Thyroid gland (tissue), 4 donors: ENCODE measurements around the gene FAM78B. TPM values are rescaled to one million over a fixed set of nuclear protein-coding genes. Genes with fewer than 3 reads are reported as not detected.

ENCODE experiments used
- DNase-seq, 2 donors: peaks; one replicate each; pipeline ENCODE4 v3.0.0-alpha.2; 2019
- H3K27ac ChIP-seq, 3 donors: fragments of 200-600 bp; sonication (generic); 1 replicate in 2 of 3; 2 replicates in 1 of 3; pipeline ENCODE4 v1.5.1; 2016 to 2019; ENCODE audit warnings: mild to moderate bottlenecking in 1 of 3, moderate library complexity in 1 of 3
- H3K27me3 ChIP-seq: fragments of 200-600 bp; sonication (generic); one replicate; pipeline ENCODE4 v1.5.1; 2019
- H3K36me3 ChIP-seq, 2 donors: fragments of 200-600 bp; sonication (generic); one replicate each; pipeline ENCODE4 v1.5.1; 2016 to 2019
- H3K4me1 ChIP-seq, 2 donors: fragments of 200-600 bp; sonication (generic); one replicate each; pipeline ENCODE4 v1.5.1; 2017 to 2019
- H3K4me3 ChIP-seq, 3 donors: fragments of 200-600 bp; sonication (generic); replicated peaks in 1 of 3; 1 replicate in 2 of 3; 2 replicates in 1 of 3; pipeline ENCODE4 v1.5.1; 2016; ENCODE audit warnings: mild to moderate bottlenecking in 1 of 3
- H3K9me3 ChIP-seq: fragments of 200-600 bp; sonication (generic); one replicate; pipeline ENCODE4 v1.5.1; 2017
- CTCF ChIP-seq, 6 experiments: fragments of 200-600 bp in 3 of 6; fragments of 450-650 bp in 3 of 6; sonication (generic) in 3 of 6; IDR thresholded peaks; one replicate each; pipeline ENCODE4 v1.5.1; 2016 to 2019; ENCODE audit warnings: antibody characterized with exemption in 6 of 6, mild to moderate bottlenecking in 2 of 6, inconsistent platforms in 1 of 6, moderate library complexity in 1 of 6
- POLR2A ChIP-seq, 2 donors: fragments of 450-650 bp; IDR thresholded peaks; one replicate each; pipeline ENCODE4 v1.6.1; 2017; ENCODE audit warnings: antibody characterized with exemption in 2 of 2, mild to moderate bottlenecking in 2 of 2, moderate library complexity in 1 of 2
- WGBS, 2 donors: methylation state at CpG; one replicate each; pipeline ENCODE4 v1.1.5; 2017; 5-methylcytosine and 5-hydroxymethylcytosine counted together
- intact Hi-C: fragments of 100-400 bp; cut with DNase I; formaldehyde crosslinking; loops from one replicate; pipeline ENCODE4 v1.15.1; 2023
- total RNA-seq, 4 donors: library from RNA; depleted of rRNA; stranded (reverse); fragments of >200 nt; gene quantifications; one replicate each; pipeline ENCODE4 v1.2.3, GENCODE V29; 2016

The FAM78B gene
- total RNA-seq, 4 donors from 2014 or later: 3.3 to 4.7 (median 3.8) TPM

DNA sequence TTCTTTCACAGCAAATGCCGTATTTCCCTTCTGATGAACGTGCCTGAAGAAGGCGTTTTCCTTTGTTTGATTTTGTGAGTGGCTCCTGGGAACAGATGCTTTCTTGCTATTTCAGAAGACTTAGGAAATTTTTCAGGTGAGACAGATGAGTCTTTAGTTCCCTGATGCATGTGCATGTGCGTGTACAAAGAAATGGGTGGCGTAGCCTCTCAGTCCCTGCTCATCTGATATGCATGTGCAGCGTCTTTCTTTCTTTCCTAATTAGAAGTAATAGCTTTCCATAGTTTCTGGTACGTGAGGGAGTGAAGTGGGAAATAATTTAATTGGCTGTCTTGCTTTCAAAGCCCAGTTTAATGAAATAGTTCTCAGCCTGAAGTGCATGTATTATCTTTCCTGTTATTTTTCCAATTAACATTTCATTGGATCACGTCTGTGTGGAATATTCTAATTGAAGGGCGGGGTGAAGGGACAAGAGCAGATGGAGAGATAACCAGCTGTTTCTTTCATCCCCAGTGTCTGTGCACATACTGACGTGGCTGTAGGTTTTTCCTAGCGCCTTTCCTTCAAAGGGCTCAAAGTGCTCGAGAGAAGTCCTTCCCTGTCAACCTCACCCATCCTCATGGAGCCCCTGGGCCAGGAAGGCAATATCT is 104.3 kb downstream of the FAM78B start:
- TF ChIP-seq CTCF (IDR thresholded peaks at IDR 0.05) (no peak), POLR2A (IDR thresholded peaks at IDR 0.05) (no peak)
- no peak for DNase-seq
- H3K27ac ChIP-seq: no peak overlapping the region
- H3K36me3 ChIP-seq: no peaks in the 10 kb centered on the region
- no peaks in the 10 kb centered on the region for H3K4me1 ChIP-seq
- H3K9me3 ChIP-seq: no peaks in the 10 kb centered on the region
- WGBS, 2 donors: 45 to 49% methylated on average over 12 of the region's 12 CpGs
- H3K27me3 ChIP-seq: no peaks in the 10 kb centered on the region
- H3K4me3 ChIP-seq: no peak overlapping the region
- intact Hi-C loops: no loop called here

DNA sequence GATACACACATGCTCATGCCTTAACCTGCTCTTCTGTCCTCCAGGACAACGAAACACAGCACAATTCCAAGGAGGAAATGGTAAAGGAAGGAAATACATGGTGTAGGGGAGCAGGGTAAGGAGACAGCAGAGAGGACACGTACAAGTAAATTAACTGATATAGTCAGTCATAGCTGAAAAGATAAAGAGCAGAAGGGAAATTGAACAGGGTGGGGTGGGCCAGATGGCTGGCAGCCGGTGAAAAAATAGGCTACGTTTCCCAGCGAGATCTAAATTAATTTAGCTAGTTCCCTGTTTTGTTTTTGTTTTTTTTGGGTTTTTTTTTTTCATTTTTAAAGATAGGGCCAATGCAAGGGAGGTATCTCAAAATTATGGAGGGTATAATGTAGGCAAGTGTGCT is 109.2 kb downstream of the FAM78B start:
- Histone ChIP-seq H3K27me3 (no peaks in the 10 kb centered on the region), H3K9me3 (no peaks in the 10 kb centered on the region), H3K27ac (no peak overlapping the region), H3K4me1 (no peaks in the 10 kb centered on the region), H3K4me3 (no peak overlapping the region), H3K36me3 (no peaks in the 10 kb centered on the region)
- TF ChIP-seq CTCF (IDR thresholded peaks at IDR 0.05): no peak
- no peak for TF ChIP-seq POLR2A (IDR thresholded peaks at IDR 0.05)
- intact Hi-C loops: no loop called here
- WGBS, 2 donors: 68 to 73% methylated on average over 5 of the region's 5 CpGs
- no peak for DNase-seq

DNA sequence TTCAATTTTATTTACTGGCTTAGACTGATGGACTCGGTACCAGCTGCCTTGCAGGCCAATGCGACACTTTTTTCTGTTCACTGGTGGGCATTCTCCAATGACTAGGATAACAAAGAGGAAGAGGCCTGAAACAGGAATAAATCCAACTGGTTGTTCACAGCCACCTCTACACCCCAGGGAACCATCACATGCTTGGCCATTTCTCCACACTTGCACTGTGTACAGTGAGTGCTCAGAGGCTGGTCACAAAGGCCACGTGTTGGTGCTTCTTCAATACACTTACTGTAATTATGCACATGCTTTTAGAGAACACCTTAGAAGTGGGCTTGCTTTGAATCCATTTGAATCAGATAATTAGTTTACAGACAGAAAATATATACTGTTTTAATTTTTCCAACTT is 113.4 kb downstream of the FAM78B start:
- H3K36me3 ChIP-seq: no peaks in the 10 kb centered on the region
- 81 to 83% methylated on average over 3 of the region's 3 CpGs for WGBS, 2 donors
- no peak for DNase-seq
- no peak overlapping the region for H3K4me3 ChIP-seq
- H3K9me3 ChIP-seq: no peaks in the 10 kb centered on the region
- H3K4me1 ChIP-seq: no peaks in the 10 kb centered on the region
- no peak overlapping the region for H3K27ac ChIP-seq
- intact Hi-C loops: no loop called here
- TF ChIP-seq POLR2A (IDR thresholded peaks at IDR 0.05) (no peak), CTCF (IDR thresholded peaks at IDR 0.05) (no peak)
- H3K27me3 ChIP-seq: no peaks in the 10 kb centered on the region

GRCh38 chr1:166040202-166040997 is 126.4 kb downstream of the FAM78B start:
- WGBS, 2 donors: 43 to 52% methylated on average over 8 of the region's 8 CpGs
- H3K27ac ChIP-seq: no peak overlapping the region

More at GRCh38 chr1:166040202-166040997, 126.4 kb downstream of the FAM78B start:
- Histone ChIP-seq H3K27me3 (no peaks in the 10 kb centered on the region), H3K9me3 (no peaks in the 10 kb centered on the region), H3K4me1 (no peaks in the 10 kb centered on the region), H3K36me3 (no peaks in the 10 kb centered on the region), H3K4me3 (no peak overlapping the region)
- intact Hi-C loops: no loop called here
- no peak for DNase-seq
- TF ChIP-seq POLR2A (IDR thresholded peaks at IDR 0.05): no peak
- no peak for TF ChIP-seq CTCF (IDR thresholded peaks at IDR 0.05)
